ENCODE measurements around the gene PTPA.
A peak's percentile ranks its signal among the peaks of the same experiment; 100 is the strongest.

DNA sequence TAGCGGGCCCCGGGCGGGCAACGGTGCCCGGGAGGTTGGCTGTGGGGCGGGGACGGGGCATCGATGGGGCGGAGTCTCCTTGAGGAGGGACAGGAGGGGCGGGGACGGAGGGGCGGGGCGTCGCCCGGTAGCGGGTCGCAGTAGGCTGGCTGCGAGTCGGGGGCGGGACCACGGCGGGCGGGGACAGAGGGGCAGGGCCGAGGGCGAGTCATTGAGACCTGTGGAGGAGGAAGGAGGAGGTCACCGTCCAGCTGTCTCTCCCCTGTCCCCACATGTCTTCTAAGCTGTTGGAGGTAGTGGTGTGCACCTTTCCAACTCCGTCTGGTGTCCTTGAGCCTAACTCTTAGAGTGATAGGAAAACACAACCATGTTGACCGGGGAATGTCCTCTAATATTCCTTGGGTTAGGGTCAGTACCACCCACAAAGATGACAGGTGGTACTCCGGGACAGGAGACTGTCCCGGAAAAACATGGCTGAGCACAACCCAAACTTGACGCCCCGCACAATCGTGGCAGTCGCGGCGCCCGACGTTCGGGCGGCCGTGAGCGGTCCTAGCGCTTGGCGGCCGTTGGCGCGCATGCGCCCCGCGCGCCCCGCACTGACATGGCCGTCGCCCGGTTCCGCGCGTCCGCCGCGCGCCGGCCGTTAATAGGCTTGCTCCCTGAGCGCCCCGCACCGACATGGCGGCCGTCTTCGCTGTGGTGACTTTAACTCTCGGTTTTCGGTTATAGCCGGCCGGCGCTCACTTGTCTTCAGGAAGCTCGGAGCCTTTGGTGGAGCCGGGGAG lies at the start of gene PTPA, which contains the start of gene CRAT:
- TF ChIP-seq ZNF207 (IDR thresholded peaks at IDR 0.05; ENCODE audit: borderline replicate concordance): peak; percentile 89; the same call in 1 of the 2 replicates
- TF ChIP-seq POLR2AphosphoS5 (IDR thresholded peaks at IDR 0.05; ENCODE audit: low read length): peak; percentile 97
- no peak for TF ChIP-seq CTCF (IDR thresholded peaks at IDR 0.05 in 2 of 3, conservative IDR thresholded peaks at IDR 0.05 in 1 of 3; ENCODE audit: control insufficient read depth in 2 of 3, extremely low read depth in 1 of 3, insufficient read depth in 1 of 3, low read depth in 3 of 3, low read length in 3 of 3)
- no peak for TF ChIP-seq RAD51 (IDR thresholded peaks at IDR 0.05)
- TF ChIP-seq RFX5 (IDR thresholded peaks at IDR 0.05; ENCODE audit: low read depth, low read length): no peak
- TF ChIP-seq GATAD2B (conservative IDR thresholded peaks at IDR 0.05; ENCODE audit: low read depth): no peak
- no peak for TF ChIP-seq EGR1 (IDR thresholded peaks at IDR 0.05; ENCODE audit: borderline replicate concordance in 1 of 2, low read depth in 2 of 2, low read length in 2 of 2)
- TF ChIP-seq RAD21 (IDR thresholded peaks at IDR 0.05; ENCODE audit: insufficient read depth, low read depth, low read length): no peak
- peak; percentile 95 for TF ChIP-seq POLR2A (IDR thresholded peaks at IDR 0.05; ENCODE audit: low read depth, low read length)
- peak; percentile 82 for TF ChIP-seq HCFC1 (IDR thresholded peaks at IDR 0.05; ENCODE audit: low read length)
- TF ChIP-seq SMARCA5 (IDR thresholded peaks at IDR 0.05): peak; percentile 98
- TF ChIP-seq FOXM1 (IDR thresholded peaks at IDR 0.05; ENCODE audit: low read depth, low read length): no peak
- TF ChIP-seq MYC (IDR thresholded peaks at IDR 0.05; ENCODE audit: insufficient read depth, insufficient read length, insufficient replicate concordance, low read length, severe bottlenecking): no peak
- 0 out of 2 replicates have a peak, but pooled peaks have one; percentile 23 for TF ChIP-seq ZSCAN29 (IDR thresholded peaks at IDR 0.05)
